Superior temporal gyrus (tissue), 1 donor: ENCODE measurements around the gene CRX.
"Not testable (repeated sequence)": the region's sequence is repeated elsewhere in the genome, so short reads cannot be mapped to it uniquely, and the experiment has no call there.

Experiments
- DNase-seq: peaks from one replicate; pipeline ENCODE4 v3.0.0-alpha.2; 2016; ENCODE audit errors: extremely low spot score

CRX gene

GRCh38 chr19:47821460-47822020 is at the start of gene CRX:
Gene CRX (plus strand): TSS chr19:47821937. CDS start chr19:47834444, 12,507 bp downstream.
- DNase-seq, result no peak

GRCh38 chr19:47776568-47776967 is 45.2 kb upstream of the CRX start:
- DNase-seq, result peak; percentile 60

- not testable (repeated sequence) for DNase-seq
Measured at GRCh38 chr19:47777245-47778048, 44.3 kb upstream of the CRX start.

- DNase-seq, result peak; percentile 87
Measured at GRCh38 chr19:47778049-47778953, 43.4 kb upstream of the CRX start, which contains the start of gene SELENOW. Gene SELENOW (plus strand): TSS chr19:47778703. CDS start chr19:47778786, 83 bp downstream.

- DNase-seq, result peak; percentile 73
Measured at GRCh38 chr19:47778954-47779351, 42.8 kb upstream of the CRX start.

- peak; percentile 54 for DNase-seq
Measured at GRCh38 chr19:47779524-47780214, 42.1 kb upstream of the CRX start.

DNA sequence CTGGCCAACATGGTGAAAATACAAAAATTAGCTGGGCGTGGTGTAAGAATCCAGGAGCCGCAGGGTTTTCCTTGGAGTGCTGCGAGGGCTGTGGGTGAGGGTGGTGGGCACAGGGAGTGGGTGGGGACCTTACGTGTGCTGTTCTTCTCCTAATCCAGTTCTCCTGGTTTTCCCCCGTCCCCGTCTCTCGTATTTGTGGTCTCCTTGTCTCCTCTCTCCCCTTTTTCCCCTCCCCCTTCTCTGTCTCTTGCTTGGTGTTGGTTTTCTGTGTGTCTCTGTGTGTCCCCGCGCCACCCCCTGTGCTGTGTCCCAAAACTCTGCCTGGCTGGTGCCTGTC is 41.6 kb upstream of the CRX start:
- no peak for DNase-seq

GRCh38 chr19:47781590-47782262 is 40.0 kb upstream of the CRX start:
- peak; percentile 85 for DNase-seq

- no peak for DNase-seq
Measured at GRCh38 chr19:47786566-47786965, 35.2 kb upstream of the CRX start.

DNA sequence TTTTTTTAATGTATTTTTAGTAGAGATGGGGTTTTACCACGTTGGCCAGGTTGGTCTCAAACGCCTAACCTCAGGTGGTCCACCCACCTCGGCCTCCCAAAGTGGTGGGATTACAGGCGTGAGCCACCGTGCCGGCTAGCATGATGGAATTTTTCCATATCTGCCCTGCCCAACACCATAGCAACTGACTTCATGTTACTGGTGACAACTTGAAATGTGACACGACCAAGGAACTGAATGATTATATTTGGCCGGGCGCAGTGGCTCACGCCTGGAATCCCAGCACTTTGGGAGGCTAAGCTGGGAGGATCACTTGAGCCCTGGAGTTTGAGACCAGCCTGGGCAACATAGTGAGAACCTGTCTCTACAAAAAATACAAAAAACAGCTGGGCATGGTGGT is 34.4 kb upstream of the CRX start:
- DNase-seq, result not testable (repeated sequence)

DNA sequence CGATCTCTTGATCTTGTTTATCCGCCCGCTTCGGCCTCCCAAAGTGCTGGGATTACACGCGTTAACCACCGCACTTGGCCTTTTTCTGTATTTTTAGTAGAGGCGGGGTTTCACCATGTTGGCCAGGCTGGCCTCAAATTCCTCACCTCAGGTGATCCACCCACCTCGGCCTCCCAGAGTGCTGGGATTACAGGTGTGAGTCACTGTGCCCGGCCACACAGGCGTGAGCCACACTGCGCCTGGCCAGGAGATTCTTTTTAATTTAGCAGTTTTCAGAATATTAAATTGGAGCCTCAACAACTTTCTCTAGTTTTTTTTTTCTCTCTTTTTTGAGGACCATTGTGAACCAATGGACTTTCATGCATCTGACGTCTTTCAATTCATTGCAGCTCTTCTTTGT is 31.9 kb upstream of the CRX start:
- DNase-seq, result not testable (repeated sequence)

DNA sequence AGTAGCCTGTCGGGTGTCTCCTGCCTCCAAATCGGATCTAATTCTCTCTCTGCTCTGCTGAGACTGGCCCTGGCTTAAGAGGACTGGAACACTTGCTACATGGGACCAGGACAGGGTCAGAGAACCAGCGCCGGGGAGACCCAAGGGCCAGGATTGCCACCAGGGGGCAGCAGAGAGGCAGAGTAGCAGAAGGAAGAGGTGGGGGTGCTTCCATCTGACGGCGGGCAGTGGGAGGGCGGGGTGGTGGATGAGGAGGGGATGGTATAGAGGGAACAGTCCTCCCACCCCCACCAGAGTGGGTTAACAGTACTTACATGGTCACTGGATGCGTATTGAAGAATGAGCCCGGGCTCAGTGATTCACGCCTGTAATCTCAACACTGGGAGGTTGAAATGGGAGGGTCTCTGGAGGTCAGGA is 31.3 kb upstream of the CRX start:
- peak; percentile 78 for DNase-seq

DNA sequence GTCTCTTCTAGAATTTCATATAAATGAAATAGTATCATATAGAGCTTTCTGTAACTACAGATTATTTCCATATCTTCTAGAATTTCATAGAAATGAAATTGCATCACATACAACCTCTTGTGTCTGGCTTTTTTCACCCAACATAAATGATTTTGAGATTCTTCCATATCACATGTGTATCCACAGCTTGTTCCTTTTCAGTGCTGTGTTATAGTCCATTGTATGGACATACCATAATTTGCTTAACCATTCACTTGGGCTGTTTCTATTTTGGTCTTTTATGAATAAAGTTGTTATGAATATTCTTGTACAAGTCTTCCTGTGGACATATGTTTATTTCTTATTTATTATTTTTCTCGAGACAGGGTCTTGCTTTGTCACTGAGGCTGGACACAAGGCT is 29.1 kb upstream of the CRX start:
- DNase-seq, result no peak

GRCh38 chr19:47794526-47794925 is 27.2 kb upstream of the CRX start:
- no peak for DNase-seq

GRCh38 chr19:47796785-47797184 is 25.0 kb upstream of the CRX start:
- DNase-seq, result no peak

- DNase-seq, result no peak
Measured at GRCh38 chr19:47797996-47798903, 23.5 kb upstream of the CRX start.

DNA sequence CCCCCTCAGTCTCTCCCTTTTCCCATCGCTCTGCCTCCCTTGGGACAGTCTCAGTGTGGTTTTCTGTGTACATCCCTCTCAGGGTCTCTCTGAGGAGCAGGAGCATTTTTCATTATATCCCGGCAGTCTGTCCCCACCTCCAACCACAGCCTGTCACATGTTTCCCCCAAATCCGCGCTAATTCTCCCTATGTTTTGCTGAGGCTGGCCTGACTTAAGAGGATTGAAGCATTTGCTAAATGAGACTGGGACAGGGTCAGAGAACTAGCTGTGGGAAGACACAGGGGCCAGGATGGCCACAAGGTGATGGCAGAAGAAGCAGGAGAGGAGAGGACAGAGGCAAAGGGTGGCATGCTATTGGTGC is 22.9 kb upstream of the CRX start:
- DNase-seq, result no peak

DNA sequence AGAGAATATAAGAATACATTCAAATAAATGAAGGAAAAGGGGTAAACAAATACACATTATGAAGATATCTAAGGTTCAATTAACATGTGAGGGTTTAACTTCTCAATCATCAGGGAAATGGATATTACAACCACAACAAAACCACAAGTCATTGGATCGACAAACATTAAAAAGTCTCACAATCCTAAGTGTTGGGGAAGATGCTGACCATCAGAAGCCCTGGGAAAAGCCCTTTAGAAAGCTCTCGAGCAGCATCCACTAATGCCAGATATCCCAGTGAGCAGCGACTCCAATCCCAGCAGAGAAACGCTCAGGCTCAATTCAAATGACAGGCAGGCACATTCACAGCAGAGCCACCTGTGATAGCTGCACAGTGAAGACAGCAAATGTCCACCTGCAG is 20.5 kb upstream of the CRX start:
- DNase-seq, result no peak

- DNase-seq, result no peak
Measured at GRCh38 chr19:47802521-47803043, 19.2 kb upstream of the CRX start.

GRCh38 chr19:47803148-47803547 is 18.6 kb upstream of the CRX start:
- DNase-seq, result not testable (repeated sequence)
